ENCODE measurements around the gene RPS6KA2.
"Not testable (repeated sequence)": the region's sequence is repeated elsewhere in the genome, so short reads cannot be mapped to it uniquely, and the experiment has no call there.

Gene RPS6KA2

DNA sequence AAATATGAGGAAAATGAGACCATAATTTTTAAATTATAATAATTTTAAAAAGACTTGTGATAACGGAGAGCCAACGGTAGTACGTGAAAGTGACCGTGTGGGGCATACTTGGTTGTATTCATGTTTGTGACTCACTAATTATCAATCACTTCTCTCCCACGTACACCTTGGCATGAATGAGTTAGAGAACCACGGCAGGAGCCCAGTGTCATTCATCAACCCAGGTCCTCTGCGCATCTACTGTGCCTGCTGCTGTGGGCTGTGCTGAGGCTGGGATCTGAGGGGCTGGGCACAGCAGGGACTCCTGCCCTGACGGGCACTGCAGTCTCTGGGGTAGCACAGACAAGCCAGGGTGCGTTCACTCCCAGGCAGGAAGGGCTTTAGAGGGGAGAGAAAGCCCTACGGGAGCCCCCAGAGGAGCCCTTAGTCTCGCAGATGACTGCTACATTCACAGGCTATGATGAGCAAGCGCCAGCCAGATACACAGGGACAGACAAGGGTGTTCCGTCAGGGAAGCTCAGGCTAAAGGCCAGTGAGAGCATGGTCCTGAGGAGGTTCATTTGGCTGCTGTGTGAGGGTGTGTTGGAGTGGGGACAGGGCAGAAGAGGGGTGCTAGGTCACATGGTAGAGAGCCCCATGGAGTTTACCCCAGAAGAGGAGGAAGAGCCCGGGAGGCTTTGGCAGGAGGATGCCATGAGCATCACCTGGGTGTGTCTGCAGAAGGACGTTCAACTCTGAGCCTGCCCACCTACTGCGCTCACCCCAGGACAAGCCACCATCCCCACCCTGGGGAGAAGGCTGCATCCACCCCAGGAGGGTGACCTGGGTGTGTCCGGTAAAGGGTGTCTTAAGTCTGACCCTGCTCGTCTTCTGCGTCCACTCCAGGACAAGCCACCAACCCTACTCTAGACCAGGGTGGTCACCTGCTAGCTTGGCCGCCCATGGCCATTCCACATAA is 8.2 kb upstream of the RPS6KA2 start:
- DNase-seq = no peak
- Mint-ChIP-seq H3K27ac (no peak overlapping the region), H3K9me3 (no peaks in the 10 kb centered on the region), H3K27me3 (peaks cover 51% of the 10 kb centered on the region), H3K36me3 (ENCODE audit: low read depth) (no peaks in the 10 kb centered on the region), H3K4me1 (ENCODE audit: low read depth) (peaks cover 3% of the 10 kb centered on the region), H3K4me3 (no peak overlapping the region)

DNA sequence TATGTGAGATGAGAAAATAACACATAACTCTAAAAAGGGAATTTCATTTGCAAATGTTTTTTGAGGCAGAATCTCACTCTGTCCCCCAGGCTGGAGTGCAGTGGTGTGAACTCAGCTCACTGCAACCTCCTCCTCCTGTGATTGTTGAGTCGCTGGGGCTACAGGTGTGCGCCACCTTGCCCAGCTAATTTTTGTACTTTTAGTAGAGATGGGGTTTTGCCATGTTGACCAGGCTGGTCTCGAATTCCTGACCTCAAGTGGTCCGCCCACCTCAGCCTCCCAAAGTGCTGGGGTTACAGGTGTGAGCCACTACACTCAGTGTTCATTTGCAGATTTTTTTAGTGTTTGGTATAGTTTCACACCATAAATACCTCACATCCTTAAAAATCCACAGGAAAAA is 7.5 kb upstream of the RPS6KA2 start:
- H3K27ac Mint-ChIP-seq; H3K4me3 Mint-ChIP-seq; H3K36me3 Mint-ChIP-seq (ENCODE audit: low read depth); H3K9me3 Mint-ChIP-seq; H3K4me1 Mint-ChIP-seq (ENCODE audit: low read depth); DNase-seq: not testable (repeated sequence)
- H3K27me3 Mint-ChIP-seq = peaks cover 54% of the 10 kb centered on the region

DNA sequence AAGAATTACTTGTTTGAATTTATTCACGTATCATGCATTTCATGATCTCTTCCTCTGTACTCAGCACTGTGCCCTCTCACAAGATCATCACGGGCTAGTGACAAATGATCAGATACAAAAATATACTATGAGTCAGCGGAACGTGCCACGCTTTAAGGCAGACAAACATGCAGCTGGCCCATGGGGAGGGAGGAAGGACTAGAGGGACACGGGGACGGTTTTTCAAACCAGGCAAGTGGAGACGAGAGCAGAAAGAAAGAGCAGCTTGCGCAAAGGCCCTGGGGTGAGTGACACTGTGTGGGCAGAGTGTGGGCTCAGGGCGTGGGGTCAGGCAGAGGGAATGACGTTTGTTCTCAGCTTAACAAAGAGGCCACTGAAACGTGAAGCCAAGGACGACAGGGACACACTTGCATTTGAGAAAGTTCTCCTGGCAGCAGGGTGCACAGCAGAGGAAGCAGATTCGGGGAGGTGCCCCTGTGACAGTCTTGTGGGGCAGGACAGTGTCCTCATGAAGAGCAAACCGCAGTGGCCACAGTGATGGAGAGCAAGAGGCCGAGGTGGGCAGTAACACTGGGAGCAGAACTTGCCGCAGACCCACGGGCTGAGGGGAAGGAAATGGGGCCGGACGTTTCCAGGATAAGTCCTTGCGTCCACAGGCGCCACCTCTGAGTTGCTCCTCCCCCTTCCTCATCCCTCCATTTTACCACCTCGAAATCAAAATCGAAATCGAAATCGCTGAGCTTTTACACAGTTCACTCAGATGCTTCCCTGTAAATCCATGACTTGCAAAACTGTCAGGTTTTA is 6.9 kb upstream of the RPS6KA2 start:
- Mint-ChIP-seq H3K4me3 (no peak overlapping the region), H3K36me3 (ENCODE audit: low read depth) (no peaks in the 10 kb centered on the region), H3K4me1 (ENCODE audit: low read depth) (peaks cover 3% of the 10 kb centered on the region), H3K27me3 (peaks cover 54% of the 10 kb centered on the region), H3K9me3 (no peaks in the 10 kb centered on the region), H3K27ac (no peak overlapping the region)
- DNase-seq = no peak

DNA sequence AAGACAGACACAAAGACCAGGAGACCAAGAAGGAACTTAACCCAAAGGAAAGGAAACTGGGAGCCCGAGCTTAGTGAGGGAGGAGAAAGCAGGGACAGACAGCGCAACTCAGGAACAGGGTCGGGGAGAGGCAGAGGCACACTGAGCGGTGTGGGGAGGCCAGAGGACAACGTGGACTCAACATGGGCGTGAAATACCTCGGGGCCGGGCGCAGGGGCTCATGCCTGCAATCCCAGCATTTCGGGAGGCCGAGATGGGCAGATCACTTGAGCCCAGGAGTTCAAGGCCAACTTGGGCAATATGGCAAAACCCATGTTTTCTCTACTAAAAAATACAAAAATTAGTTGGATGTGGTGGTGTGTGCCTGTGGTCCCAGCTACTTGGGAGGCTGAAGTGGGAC is 5.7 kb upstream of the RPS6KA2 start:
- Mint-ChIP-seq H3K27ac (no peak overlapping the region), H3K9me3 (no peaks in the 10 kb centered on the region), H3K4me3 (no peak overlapping the region), H3K4me1 (ENCODE audit: low read depth) (peaks cover 13% of the 10 kb centered on the region), H3K36me3 (ENCODE audit: low read depth) (no peaks in the 10 kb centered on the region), H3K27me3 (peaks cover 56% of the 10 kb centered on the region)
- no peak for DNase-seq

DNA sequence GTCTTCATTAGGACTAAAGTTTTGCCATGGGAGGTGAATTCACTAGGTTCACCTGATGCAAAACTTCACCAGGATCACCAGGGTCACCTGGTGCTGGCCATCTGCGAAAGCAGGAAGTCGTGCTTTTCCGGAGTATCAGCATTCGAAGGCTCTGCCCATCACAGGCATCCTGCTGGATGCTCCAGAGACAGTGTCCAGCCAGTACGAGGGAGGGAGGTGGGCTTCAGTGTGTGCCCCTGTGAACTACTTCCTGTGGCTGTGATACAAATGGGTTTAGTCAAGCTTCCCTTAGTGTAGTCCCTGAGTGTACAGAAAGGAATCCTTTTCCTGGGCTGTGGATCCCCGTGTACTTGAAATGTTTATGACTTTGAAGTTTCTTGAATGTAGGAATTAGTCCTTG is 3.4 kb upstream of the RPS6KA2 start:
- no peak for DNase-seq
- H3K27ac Mint-ChIP-seq = no peak overlapping the region
- H3K27me3 Mint-ChIP-seq = peaks cover 57% of the 10 kb centered on the region
- peaks cover 2% of the 10 kb centered on the region for H3K36me3 Mint-ChIP-seq (ENCODE audit: low read depth)
- no peaks in the 10 kb centered on the region for H3K9me3 Mint-ChIP-seq
- no peak overlapping the region for H3K4me3 Mint-ChIP-seq
- H3K4me1 Mint-ChIP-seq (ENCODE audit: low read depth) = peaks cover 21% of the 10 kb centered on the region

DNA sequence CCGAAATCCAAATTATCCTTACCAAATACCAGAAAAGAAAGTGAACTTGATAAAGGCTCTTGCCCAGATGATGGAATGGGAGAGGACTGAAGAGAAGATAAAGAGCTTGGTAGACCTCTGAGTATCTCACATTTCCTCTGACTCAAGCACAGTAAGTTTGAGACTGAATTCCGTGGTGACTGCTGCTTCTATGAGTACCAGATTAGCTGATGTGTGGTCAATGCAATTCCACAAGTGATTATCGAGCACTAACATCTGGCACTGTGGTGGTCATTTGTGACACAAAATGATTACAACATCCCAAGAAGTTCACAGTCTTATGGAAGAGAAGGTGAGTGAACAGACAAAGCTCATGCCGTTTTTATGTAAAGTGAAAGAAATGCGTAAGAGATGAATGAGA is 2.6 kb upstream of the RPS6KA2 start:
- H3K9me3 Mint-ChIP-seq = no peaks in the 10 kb centered on the region
- DNase-seq = no peak
- peaks cover 58% of the 10 kb centered on the region for H3K27me3 Mint-ChIP-seq
- no peak overlapping the region for H3K27ac Mint-ChIP-seq
- H3K36me3 Mint-ChIP-seq (ENCODE audit: low read depth) = peaks cover 2% of the 10 kb centered on the region
- peaks cover 21% of the 10 kb centered on the region for H3K4me1 Mint-ChIP-seq (ENCODE audit: low read depth)
- no peak overlapping the region for H3K4me3 Mint-ChIP-seq

DNA sequence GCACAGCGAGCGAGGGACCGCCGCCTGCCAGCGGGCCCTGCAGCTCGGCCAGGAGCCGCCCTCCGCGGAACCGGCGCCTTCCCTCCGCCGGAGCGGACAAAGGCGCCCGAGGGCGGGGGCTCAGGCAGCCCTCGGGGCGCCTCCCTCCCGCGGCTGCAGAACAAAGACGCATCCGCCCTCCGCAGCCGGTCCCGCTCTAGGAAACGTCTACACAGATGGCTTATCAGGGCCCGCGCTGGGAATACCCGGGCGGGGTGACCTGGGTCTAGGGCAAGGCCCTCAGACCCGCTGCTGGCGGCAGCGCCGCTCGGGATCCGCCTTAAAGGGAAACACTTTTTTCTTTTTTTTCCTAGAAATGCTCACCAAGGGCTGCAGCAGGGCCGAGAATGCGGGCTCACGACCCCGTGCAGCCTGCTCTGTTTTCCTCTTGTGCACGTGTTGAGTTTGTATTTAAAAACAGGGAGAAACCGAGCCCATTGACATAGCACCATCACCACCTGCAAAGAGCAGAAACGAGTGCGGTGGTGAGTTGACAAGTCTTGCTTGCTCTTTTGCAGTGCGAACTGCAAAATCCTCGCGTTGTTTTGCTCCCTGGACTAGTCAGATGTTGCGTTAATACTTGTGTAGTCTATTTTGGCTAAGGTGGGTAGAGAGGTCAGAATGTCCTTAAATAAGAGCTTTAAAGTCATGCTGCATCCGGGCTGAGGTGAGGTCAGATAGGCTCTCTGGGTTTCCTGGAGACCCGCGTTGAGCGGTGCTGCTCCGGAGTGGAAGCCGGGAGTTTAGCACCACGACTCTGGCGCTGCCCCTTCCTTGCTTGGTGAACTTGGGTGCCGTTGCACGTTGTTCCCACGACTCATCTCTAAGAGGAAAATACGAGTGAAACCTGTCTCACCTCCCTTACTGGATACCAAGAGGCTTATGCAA is 1.1 kb upstream of the RPS6KA2 start:
- H3K36me3 Mint-ChIP-seq (ENCODE audit: low read depth) = peaks cover 2% of the 10 kb centered on the region
- H3K27me3 Mint-ChIP-seq = peaks cover 58% of the 10 kb centered on the region
- peak overlapping the region; percentile 86 for H3K27ac Mint-ChIP-seq
- H3K4me3 Mint-ChIP-seq = peak overlapping the region; percentile 88
- H3K9me3 Mint-ChIP-seq = no peaks in the 10 kb centered on the region
- DNase-seq = peak; percentile 72
- H3K4me1 Mint-ChIP-seq (ENCODE audit: low read depth) = peaks cover 21% of the 10 kb centered on the region

DNA sequence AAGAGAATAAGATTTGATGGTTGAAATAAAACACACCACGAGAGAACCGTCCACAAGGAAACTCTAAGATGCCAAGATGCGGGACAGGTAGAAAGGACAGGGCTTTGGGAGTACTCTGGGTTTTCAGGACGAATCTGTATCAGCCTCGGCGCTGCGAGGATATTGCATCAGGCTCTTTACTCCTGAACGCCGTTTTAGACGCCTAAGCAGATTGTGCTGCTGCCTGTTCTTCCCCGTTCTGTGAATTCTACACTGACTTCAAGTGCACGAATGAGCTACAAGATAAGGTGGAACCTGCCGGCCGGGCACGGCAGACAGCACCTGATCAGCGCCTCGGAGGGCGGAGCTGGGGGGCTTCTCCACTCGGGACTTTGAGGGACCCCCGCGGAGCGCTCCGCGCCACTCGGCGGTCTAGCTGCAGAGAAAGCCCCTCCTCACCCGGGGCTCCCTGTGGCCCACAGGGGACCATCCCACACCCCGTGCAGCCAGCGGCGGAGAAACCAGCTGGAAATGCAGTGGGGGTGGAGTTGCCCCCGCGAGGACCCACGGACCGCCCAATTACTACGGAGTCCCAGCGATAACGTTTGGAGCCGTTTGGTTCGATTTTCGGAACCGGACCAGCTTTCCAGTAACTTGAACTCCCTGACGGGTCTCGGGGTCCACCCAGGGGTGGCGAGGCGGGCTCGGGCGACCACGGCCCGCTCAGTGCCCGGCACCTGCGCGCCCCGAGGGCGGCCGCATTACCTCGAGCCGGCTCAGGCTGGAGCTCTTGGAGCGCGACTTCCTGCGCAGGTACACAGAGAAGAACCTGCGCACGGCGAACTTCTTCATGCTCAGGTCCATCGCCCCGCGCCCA is 646 bp downstream of the RPS6KA2 start:
- H3K9me3 Mint-ChIP-seq = no peaks in the 10 kb centered on the region
- peaks cover 21% of the 10 kb centered on the region for H3K4me1 Mint-ChIP-seq (ENCODE audit: low read depth)
- peak; percentile 66 for DNase-seq
- H3K27ac Mint-ChIP-seq = peak overlapping the region; percentile 13
- peaks cover 61% of the 10 kb centered on the region for H3K27me3 Mint-ChIP-seq
- peak overlapping the region; percentile 78 for H3K4me3 Mint-ChIP-seq
- peaks cover 2% of the 10 kb centered on the region for H3K36me3 Mint-ChIP-seq (ENCODE audit: low read depth)

- Mint-ChIP-seq H3K36me3 (ENCODE audit: low read depth) (peaks cover 2% of the 10 kb centered on the region), H3K4me3 (peak overlapping the region; percentile 78), H3K9me3 (no peaks in the 10 kb centered on the region), H3K27me3 (peaks cover 54% of the 10 kb centered on the region), H3K27ac (no peak overlapping the region), H3K4me1 (ENCODE audit: low read depth) (peaks cover 21% of the 10 kb centered on the region)
- no peak for DNase-seq
Measured at GRCh38 chr6:166625356-166625755, 1.7 kb downstream of the RPS6KA2 start.

DNA sequence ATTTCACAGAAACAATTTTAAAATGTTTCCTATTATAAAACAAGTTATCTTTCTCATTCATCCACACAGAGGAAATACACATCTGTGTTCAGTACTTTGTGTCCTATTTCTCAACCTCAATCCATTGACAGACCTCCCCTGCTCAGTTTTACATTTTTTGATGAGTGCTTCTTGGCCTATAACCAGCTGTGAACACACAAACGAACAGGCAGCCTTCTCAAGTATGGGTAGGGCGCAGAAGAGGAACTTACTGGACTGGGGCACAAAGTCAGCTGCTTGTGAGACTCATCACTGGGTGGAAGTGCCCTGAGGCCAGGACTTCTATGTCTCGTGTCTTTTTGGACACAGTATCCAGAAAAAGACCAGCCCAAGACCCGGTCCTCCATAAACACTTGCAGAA is 2.8 kb downstream of the RPS6KA2 start:
- no peaks in the 10 kb centered on the region for H3K9me3 Mint-ChIP-seq
- H3K27ac Mint-ChIP-seq = no peak overlapping the region
- H3K36me3 Mint-ChIP-seq (ENCODE audit: low read depth) = peaks cover 2% of the 10 kb centered on the region
- H3K4me1 Mint-ChIP-seq (ENCODE audit: low read depth) = peaks cover 19% of the 10 kb centered on the region
- DNase-seq = no peak
- no peak overlapping the region for H3K4me3 Mint-ChIP-seq
- peaks cover 43% of the 10 kb centered on the region for H3K27me3 Mint-ChIP-seq

DNA sequence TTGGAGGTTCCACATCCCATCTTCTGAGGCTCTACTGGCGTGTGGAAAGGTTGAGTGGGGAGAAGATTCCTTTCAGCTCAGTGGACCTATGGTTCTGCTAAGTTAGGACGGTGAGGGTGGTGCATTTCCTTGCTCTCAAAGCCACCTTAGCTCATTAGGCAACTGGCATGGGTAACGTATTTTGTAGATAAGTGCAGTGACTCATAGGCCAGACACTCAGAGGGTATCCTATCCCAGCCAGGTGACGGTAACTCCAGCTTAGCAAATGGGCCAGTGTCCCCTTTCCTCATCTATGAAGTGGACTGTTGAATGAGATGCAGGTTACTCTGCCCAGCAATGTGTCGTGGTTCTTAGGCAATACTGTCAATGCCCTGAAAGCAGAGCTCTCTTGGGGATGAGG is 3.7 kb downstream of the RPS6KA2 start:
- peaks cover 2% of the 10 kb centered on the region for H3K36me3 Mint-ChIP-seq (ENCODE audit: low read depth)
- H3K27me3 Mint-ChIP-seq = peaks cover 33% of the 10 kb centered on the region
- no peaks in the 10 kb centered on the region for H3K9me3 Mint-ChIP-seq
- peaks cover 12% of the 10 kb centered on the region for H3K4me1 Mint-ChIP-seq (ENCODE audit: low read depth)
- H3K4me3 Mint-ChIP-seq = no peak overlapping the region
- no peak for DNase-seq
- H3K27ac Mint-ChIP-seq = no peak overlapping the region

DNA sequence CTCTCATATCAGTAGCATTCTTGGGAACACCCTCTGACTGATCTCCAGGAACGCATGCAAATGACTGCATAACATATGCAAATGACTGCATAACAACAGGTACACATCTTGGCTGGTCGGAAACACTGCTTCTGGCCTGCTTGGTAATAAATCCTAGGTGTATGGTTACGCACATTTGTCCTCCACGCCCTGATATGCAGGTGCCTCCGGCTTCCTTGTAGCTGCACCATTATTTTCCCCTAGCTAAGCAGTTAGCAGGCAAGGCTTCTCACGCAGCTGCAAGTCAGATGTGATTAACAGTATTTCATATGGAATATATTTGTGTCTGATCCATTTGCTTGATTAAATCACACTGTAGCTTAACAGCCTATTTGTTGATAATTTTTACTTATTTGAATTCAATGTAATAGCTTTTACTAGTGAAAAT is 5.9 kb downstream of the RPS6KA2 start:
- no peak for DNase-seq
- peaks cover 27% of the 10 kb centered on the region for H3K27me3 Mint-ChIP-seq
- no peaks in the 10 kb centered on the region for H3K9me3 Mint-ChIP-seq
- H3K36me3 Mint-ChIP-seq (ENCODE audit: low read depth) = no peaks in the 10 kb centered on the region
- no peak overlapping the region for H3K4me3 Mint-ChIP-seq
- peaks cover 6% of the 10 kb centered on the region for H3K4me1 Mint-ChIP-seq (ENCODE audit: low read depth)
- no peak overlapping the region for H3K27ac Mint-ChIP-seq

- Mint-ChIP-seq H3K9me3 (no peaks in the 10 kb centered on the region), H3K4me3 (no peak overlapping the region), H3K27me3 (peaks cover 22% of the 10 kb centered on the region), H3K36me3 (ENCODE audit: low read depth) (no peaks in the 10 kb centered on the region), H3K27ac (no peak overlapping the region), H3K4me1 (ENCODE audit: low read depth) (peaks cover under 1% of the 10 kb centered on the region)
- no peak for DNase-seq
Measured at GRCh38 chr6:166620478-166621113, 6.5 kb downstream of the RPS6KA2 start.

All from activated T-cell treated with anti-CD3 and anti-CD28 coated beads, Interleukin-2, amount 50 U/mL, for 24 hours (primary cell).